D721Med (cell line): Measurements from ENCODE around the gene MCTP1.

Experiments used
- DNase-seq: peaks from one replicate; pipeline ENCODE4 v3.0.0; 2011; ENCODE audit warnings: low spot score; ENCODE audit not compliant: insufficient read length
- FAIRE-seq: peaks from 2 replicates; lab custom pipeline; 2011; peaks lifted over from hg19 to GRCh38; lab: Jason Lieb, UNC
- TF ChIP-seq, protein P1 (sequence below): IDR thresholded peaks from 2 replicates; pipeline ENCODE4 v1.5.1; 2012; ENCODE audit warnings: mild to moderate bottlenecking, control low read depth; ENCODE audit not compliant: insufficient read depth; ENCODE audit errors: missing control alignments

The MCTP1 gene

DNA sequence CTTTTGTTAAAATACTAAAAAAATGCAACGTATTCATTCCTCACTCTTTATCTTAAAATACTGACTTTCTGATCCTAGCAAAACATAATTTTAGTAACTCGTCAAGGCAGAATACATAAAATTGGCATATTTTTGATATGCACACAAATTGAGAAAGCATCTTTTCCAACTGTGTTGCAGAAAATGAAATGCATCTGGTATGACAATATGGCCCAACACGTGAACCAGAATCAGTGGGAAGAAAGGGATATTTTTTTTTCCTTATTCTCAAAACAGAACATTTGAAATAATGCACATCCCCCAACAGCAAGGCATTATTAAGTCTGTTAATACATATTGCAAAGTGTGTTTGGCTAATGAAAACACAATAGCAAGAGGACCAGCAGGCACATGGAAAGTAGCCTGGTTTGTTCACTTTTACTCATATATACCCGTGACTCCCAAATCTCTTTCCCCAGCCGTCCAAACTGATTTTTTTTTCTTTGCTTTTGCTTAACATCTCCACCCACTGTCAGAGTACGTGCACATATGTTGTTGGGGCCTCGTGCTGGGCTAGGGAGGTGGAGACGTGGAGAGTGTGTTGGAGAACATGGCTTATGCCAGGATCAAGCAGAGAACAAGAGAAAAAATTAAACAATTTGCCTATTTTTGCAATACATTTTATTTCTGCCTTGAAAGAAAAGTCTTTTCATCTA lies 4.3 kb downstream of the MCTP1 start:
- TF ChIP-seq, protein P1, sequence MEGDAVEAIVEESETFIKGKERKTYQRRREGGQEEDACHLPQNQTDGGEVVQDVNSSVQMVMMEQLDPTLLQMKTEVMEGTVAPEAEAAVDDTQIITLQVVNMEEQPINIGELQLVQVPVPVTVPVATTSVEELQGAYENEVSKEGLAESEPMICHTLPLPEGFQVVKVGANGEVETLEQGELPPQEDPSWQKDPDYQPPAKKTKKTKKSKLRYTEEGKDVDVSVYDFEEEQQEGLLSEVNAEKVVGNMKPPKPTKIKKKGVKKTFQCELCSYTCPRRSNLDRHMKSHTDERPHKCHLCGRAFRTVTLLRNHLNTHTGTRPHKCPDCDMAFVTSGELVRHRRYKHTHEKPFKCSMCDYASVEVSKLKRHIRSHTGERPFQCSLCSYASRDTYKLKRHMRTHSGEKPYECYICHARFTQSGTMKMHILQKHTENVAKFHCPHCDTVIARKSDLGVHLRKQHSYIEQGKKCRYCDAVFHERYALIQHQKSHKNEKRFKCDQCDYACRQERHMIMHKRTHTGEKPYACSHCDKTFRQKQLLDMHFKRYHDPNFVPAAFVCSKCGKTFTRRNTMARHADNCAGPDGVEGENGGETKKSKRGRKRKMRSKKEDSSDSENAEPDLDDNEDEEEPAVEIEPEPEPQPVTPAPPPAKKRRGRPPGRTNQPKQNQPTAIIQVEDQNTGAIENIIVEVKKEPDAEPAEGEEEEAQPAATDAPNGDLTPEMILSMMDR: no peak
- DNase-seq: no peak
- FAIRE-seq: no peak

DNA sequence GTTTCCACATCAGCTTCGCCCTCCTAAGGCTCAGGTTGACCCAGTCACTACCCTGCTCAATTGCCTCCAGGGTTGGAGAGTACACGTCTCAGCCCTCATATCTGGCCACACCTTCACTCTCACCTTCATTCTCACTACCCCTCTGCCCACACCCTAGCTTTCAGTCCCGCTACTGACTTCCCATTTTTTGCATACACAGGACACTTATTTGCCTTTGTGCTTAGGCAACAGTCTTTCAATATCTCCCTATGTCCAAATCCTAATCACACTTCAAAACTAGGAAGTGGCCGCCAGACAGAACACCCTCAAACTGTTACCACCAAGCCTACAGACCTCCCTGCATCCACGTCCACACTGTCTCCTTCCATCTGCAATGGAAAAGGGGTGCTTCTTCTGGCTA lies 10.9 kb downstream of the MCTP1 start:
- DNase-seq (no peak), FAIRE-seq (no peak)
- TF ChIP-seq, protein P1: no peak

DNA sequence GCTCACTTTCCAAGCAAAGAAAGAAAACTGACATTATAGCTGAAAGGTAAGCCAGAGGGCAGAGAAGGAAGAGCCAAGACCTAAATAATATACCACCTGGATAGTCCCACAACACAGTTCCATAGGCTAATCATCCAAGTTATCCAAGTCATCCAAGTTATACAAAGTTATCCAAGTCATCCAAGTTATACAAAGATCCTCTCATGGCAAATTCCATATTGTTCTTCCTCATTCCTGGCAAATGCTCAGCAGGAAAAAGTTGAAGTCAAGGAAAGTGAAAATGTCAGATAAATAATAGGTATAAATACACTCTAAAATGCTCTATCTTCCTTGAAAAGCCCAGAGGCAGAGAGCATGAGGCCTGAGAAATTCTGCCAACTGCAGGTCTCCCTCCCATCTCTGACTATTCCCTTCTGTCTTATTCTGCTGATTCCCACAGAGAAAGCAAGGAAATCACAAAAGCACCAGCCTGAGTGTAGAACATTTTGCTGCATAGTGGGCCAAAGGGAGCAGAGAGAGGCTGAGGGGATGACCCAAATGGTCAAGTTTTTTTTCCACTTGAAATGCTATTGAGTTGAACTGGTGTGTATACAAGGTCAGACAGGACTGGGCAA lies 12.5 kb downstream of the MCTP1 start:
- FAIRE-seq: no peak
- no peak for DNase-seq
- TF ChIP-seq, protein P1: no peak

DNA sequence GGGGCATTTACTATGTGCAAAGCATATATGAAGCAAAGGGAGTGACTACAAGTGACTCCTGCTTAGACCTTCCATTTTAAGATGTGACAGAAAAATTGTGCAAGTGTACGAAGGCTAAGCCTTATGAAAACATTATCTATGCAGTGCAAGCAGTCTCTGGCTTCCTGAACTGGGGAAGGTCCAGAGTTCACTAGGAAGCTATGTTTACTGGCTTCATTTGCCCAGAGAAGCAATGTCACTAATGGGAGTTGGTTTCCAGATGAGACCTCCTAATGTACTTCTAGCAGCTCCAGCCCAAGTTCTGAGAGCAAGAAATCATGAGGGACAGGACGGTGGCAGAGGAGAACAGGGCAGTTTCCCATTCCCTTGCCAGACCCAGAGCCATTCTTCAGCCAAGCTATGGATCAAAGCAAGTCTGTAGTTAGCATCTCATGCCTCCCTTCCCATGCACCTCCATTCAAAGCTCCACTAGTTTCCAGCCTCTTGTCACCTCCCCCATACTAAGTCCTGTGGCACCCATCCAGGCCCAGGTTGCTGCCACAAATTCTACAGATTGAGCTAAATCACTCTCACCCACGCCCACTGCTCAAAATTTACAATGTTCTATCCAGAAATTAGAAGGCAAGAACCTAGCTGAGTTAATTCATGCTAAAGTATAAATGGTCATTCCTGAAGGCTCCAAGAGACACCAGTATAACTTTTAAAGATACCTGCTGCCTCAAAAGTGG lies 21.8 kb downstream of the MCTP1 start:
- TF ChIP-seq, protein P1: no peak
- FAIRE-seq (no peak), DNase-seq (no peak)

DNA sequence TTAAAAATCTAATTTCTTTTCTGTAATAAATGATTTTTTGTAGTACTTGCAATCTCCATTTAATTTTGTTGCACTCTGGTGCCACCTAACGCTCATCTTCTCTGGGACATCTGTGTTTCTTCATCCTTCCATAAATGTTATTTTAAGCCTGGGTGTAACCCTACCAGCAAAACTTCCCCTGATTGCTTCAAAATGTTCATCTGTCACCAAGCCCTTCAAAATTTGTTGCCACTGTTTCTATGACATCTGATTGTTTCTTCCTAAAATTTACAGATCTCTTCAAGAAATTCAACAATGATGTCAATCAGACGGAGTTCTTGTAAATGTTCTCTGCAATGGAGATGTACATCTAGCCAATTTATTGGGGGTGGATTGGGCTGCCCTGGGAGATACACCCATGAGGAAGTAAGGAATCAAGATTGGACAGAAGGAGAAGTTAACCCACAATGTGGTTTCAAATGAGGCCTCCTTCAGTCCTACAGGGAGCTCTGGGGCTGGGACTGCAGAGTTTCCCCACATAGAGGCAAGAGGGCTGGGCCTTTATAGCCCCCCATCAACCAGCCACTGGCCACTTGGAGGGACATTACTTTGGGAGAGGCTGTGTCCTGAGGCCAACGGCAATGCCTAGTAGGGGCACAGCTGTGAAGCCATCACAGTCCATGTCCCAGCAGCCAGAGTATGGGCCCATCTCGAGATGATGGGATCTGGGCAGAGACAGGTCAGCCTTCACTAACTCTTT lies 23.3 kb downstream of the MCTP1 start:
- FAIRE-seq: no peak
- no peak for DNase-seq
- TF ChIP-seq, protein P1: peak; percentile 69

DNA sequence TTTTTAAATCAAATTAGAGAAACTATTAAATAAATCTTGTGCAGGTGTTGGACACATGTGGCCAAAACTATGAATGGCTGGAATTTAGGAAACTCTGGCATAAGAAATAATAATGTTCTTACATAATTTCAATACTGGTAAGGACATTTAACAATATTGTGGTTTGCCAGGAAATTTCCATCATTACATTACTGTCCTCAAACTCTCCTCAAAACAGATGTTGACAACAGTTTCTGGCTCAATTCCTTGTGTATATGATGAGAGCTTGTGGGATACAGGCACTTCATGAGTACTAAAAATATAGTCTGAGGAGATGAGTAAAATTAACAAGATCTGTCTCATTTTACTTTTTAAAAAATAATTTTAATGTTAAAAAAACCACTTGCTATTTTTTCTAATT lies 27.9 kb downstream of the MCTP1 start:
- TF ChIP-seq, protein P1: no peak
- no peak for DNase-seq
- FAIRE-seq: no peak
